ENCODE data around the gene TNRC18. TPM values are rescaled to one million over a fixed set of nuclear protein-coding genes. Genes with fewer than 3 reads are reported as not detected.
"Not testable (repeated sequence)": the region's sequence is repeated elsewhere in the genome, so short reads cannot be mapped to it uniquely, and the experiment has no call there.

The TNRC18 gene
- total and polyA plus RNA-seq, 2 of the 8 experiments (the other 6 are each of a cell fraction or from before 2014, with no cell fraction given) = 1.7 to 8.6 TPM

GRCh38 chr7:5281598-5282500 lies 141.8 kb downstream of the TNRC18 start:
- H3K23me2 ChIP-seq (ENCODE audit: low read depth, low read length); H4K20me1 ChIP-seq (replicated peaks in 1 of 2; ENCODE audit: control insufficient read depth in 1 of 2, insufficient read depth in 2 of 2, low read length in 2 of 2); FAIRE-seq; H3K18ac ChIP-seq (ENCODE audit: extremely low read depth, low read length); H2BK20ac ChIP-seq (ENCODE audit: low read length); H3K4me1 ChIP-seq (replicated peaks in 1 of 4; ENCODE audit: control insufficient read depth in 3 of 4, insufficient read depth in 4 of 4, low read length in 3 of 4); H4K8ac ChIP-seq (ENCODE audit: extremely low read depth, insufficient read depth, low read length); H3K14ac ChIP-seq (ENCODE audit: insufficient read length); H2AFZ ChIP-seq (ENCODE audit: low read length); H3K23ac ChIP-seq (ENCODE audit: insufficient read length); H3K9ac ChIP-seq (replicated peaks in 1 of 4; ENCODE audit: extremely low read depth in 1 of 4, low read depth in 3 of 4, low read length in 3 of 4); H3K4me3 ChIP-seq (ENCODE audit: extremely low read depth in 1 of 4, insufficient read depth in 2 of 4, low read depth in 3 of 4, low read length in 4 of 4); H2BK15ac ChIP-seq (ENCODE audit: low read length); H3K36me3 ChIP-seq (ENCODE audit: control insufficient read depth in 2 of 4, insufficient read depth in 4 of 4, low read length in 3 of 4); H3K79me2 ChIP-seq (ENCODE audit: control insufficient read depth in 1 of 2, insufficient read depth in 2 of 2, low read length in 2 of 2); H2BK12ac ChIP-seq (ENCODE audit: low read depth, low read length); H2BK120ac ChIP-seq (replicated peaks; ENCODE audit: low read depth, low read length); H2BK5ac ChIP-seq (ENCODE audit: low read depth, low read length); H3K9me3 ChIP-seq (ENCODE audit: insufficient read depth in 2 of 2, low read depth in 1 of 2, low read length in 1 of 2); H3K79me1 ChIP-seq (ENCODE audit: low read depth, low read length); H3K4ac ChIP-seq (replicated peaks; ENCODE audit: insufficient read length, low read depth, low read length); H3K27ac ChIP-seq (ENCODE audit: low read depth, low read length); H2AK5ac ChIP-seq (ENCODE audit: low read depth, low read length); H4K5ac ChIP-seq (ENCODE audit: insufficient read length, low read depth, low read length); H3K56ac ChIP-seq (replicated peaks; ENCODE audit: insufficient read length, low read depth, low read length): not testable (repeated sequence)
- peak in 1 of 2 experiments; percentile 67 for DNase-seq (ENCODE audit: low read depth in 1 of 2, low spot score in 2 of 2)
- WGBS, 2 experiments (ENCODE audit: extremely low coverage in 1 of 2, insufficient coverage in 1 of 2, insufficient read length in 1 of 2, insufficient replicate concordance in 2 of 2, low coverage in 1 of 2, low lambda C conversion rate in 2 of 2, missing lambda C conversion rate in 1 of 2) = 27% methylated on average over 11 of the region's 19 CpGs; no CpG with 5 or more reads in 1 of the 2 experiments
- Histone ChIP-seq H4K91ac (replicated peaks; ENCODE audit: insufficient read length, low read length) (peak overlapping the region; percentile 40), H3K27me3 (replicated peaks in 1 of 4; ENCODE audit: control insufficient read depth in 3 of 4, extremely low read depth in 1 of 4, insufficient read depth in 3 of 4, low read length in 3 of 4) (peaks cover 0 to 16% (median 11%) of the 10 kb centered on the region in 4 experiments; a peak in 6 of 7 replicates), H3K4me2 (ENCODE audit: insufficient read depth in 1 of 2, low read depth in 2 of 2, low read length in 2 of 2) (peak overlapping the region in 1 of 2 experiments; percentile 31; a peak in 3 of 4 replicates)
- CTCF ChIA-PET (ENCODE audit: partially characterized antibody) = interaction anchor here (1.0 kb wide), 1 partner anchor 40 kb away, joined by 3 read pairs; no protein-coding TSS in a partner anchor
- POLR2A ChIA-PET (ENCODE audit: partially characterized antibody) = interaction anchor here (0.6 kb wide), 1 partner anchor 13 kb away, joined by 3 read pairs; no protein-coding TSS in a partner anchor
